H9 (cell line): ENCODE results near the gene SMURF1. TPM values are rescaled to one million over a fixed set of nuclear protein-coding genes. Genes with fewer than 3 reads are reported as not detected.

Source experiments
- DNase-seq: peaks from one replicate; pipeline ENCODE4 v3.0.0-alpha.2; 2017
- H2AFZ ChIP-seq: one replicate; pipeline ENCODE4 v1.6.1; 2013; ENCODE audit warnings: mild to moderate bottlenecking, low read length, control low read depth, moderate library complexity
- H2AK5ac ChIP-seq: 2 replicates; pipeline ENCODE4 v1.6.1; 2013; ENCODE audit warnings: low read length, control low read depth, mixed read lengths; ENCODE audit not compliant: insufficient read length
- H2BK120ac ChIP-seq: one replicate; pipeline ENCODE4 v1.6.1; 2013; ENCODE audit warnings: low read depth, mild to moderate bottlenecking, low read length, control low read depth, inconsistent platforms; ENCODE audit not compliant: poor library complexity, severe bottlenecking
- H2BK12ac ChIP-seq: 2 replicates; pipeline ENCODE4 v1.6.1; 2013; ENCODE audit warnings: low read length, control low read depth, mixed read lengths, low read depth; ENCODE audit not compliant: insufficient read length
- H2BK15ac ChIP-seq: 2 replicates; pipeline ENCODE4 v1.6.1; 2013; ENCODE audit warnings: low read depth, low read length, control low read depth
- H2BK20ac ChIP-seq: one replicate; pipeline ENCODE4 v1.6.1; 2013; ENCODE audit warnings: low read depth, mild to moderate bottlenecking, low read length, control low read depth, inconsistent platforms; ENCODE audit not compliant: poor library complexity, severe bottlenecking
- H2BK5ac ChIP-seq: 2 replicates; pipeline ENCODE4 v1.6.1; 2013; ENCODE audit warnings: low read length, control low read depth, mixed read lengths; ENCODE audit not compliant: insufficient read length
- H3K14ac ChIP-seq: 2 replicates; pipeline ENCODE4 v1.6.1; 2013; ENCODE audit warnings: low read length, control low read depth; ENCODE audit not compliant: insufficient read depth
- H3K18ac ChIP-seq: 2 replicates; pipeline ENCODE4 v1.6.1; 2013; ENCODE audit warnings: low read depth, mild to moderate bottlenecking, mixed read lengths, low read length, control low read depth; ENCODE audit not compliant: insufficient read length
- H3K23ac ChIP-seq: 2 replicates; pipeline ENCODE4 v1.6.1; 2013; ENCODE audit warnings: low read length, control low read depth, mixed read lengths, low read depth; ENCODE audit not compliant: insufficient read length
- H3K23me2 ChIP-seq: 2 replicates; pipeline ENCODE4 v1.6.1; 2013; ENCODE audit warnings: low read depth, mild to moderate bottlenecking, mixed read lengths, low read length, control low read depth; ENCODE audit not compliant: insufficient read length, poor library complexity, severe bottlenecking
- H3K27ac ChIP-seq: 2 replicates; pipeline ENCODE4 v1.5.1; 2013; ENCODE audit warnings: low read length, control low read depth, mixed read lengths, low read depth; ENCODE audit not compliant: insufficient read length
- H3K27me3 ChIP-seq: 2 replicates; pipeline ENCODE4 v1.6.1; 2013; ENCODE audit warnings: low read length, control low read depth, inconsistent platforms; ENCODE audit not compliant: insufficient read depth
- H3K4ac ChIP-seq: 2 replicates; pipeline ENCODE4 v1.6.1; 2013; ENCODE audit warnings: low read depth, mild to moderate bottlenecking, control low read depth, inconsistent platforms, low read length, moderate library complexity
- H3K4me1 ChIP-seq: 2 replicates; pipeline ENCODE4 v1.6.1; 2013; ENCODE audit warnings: low read length, control low read depth, inconsistent platforms; ENCODE audit not compliant: insufficient read depth
- H3K4me2 ChIP-seq: 2 replicates; pipeline ENCODE4 v1.6.1; 2013; ENCODE audit warnings: low read length, control low read depth, mixed read lengths; ENCODE audit not compliant: insufficient read length, insufficient read depth
- H3K56ac ChIP-seq: 2 replicates; pipeline ENCODE4 v1.6.1; 2013; ENCODE audit warnings: low read depth, mild to moderate bottlenecking, mixed read lengths, low read length, control low read depth; ENCODE audit not compliant: insufficient read length
- H3K79me1 ChIP-seq: 2 replicates; pipeline ENCODE4 v1.6.1; 2013; ENCODE audit warnings: low read depth, mild to moderate bottlenecking, moderate library complexity, low read length, control low read depth, inconsistent platforms; ENCODE audit not compliant: insufficient read depth, poor library complexity, severe bottlenecking
- H3K79me2 ChIP-seq: 2 replicates; pipeline ENCODE4 v1.6.1; 2013; ENCODE audit warnings: low read length, control low read depth, inconsistent platforms; ENCODE audit not compliant: insufficient read depth
- H3K9ac ChIP-seq: 2 replicates; pipeline ENCODE4 v1.6.1; 2013; ENCODE audit warnings: low read length, control low read depth, mixed read lengths; ENCODE audit not compliant: insufficient read length; ENCODE audit errors: extremely low read depth
- H3K9me3 ChIP-seq: one replicate; pipeline ENCODE4 v1.6.1; 2013; ENCODE audit warnings: low read depth, low read length, inconsistent platforms; ENCODE audit not compliant: control insufficient read depth
- H3T11ph ChIP-seq: one replicate; pipeline ENCODE4 v1.6.1; 2013; ENCODE audit warnings: mild to moderate bottlenecking, low read length, control low read depth, inconsistent platforms
- H4K20me1 ChIP-seq: one replicate; pipeline ENCODE4 v1.6.1; 2013; ENCODE audit not compliant: control insufficient read depth, insufficient read length, insufficient read depth
- H4K5ac ChIP-seq: 2 replicates; pipeline ENCODE4 v1.6.1; 2013; ENCODE audit warnings: low read depth, mild to moderate bottlenecking, mixed read lengths, low read length, control low read depth; ENCODE audit not compliant: insufficient read length
- H4K8ac ChIP-seq: replicated peaks from 2 replicates; pipeline ENCODE4 v1.6.1; 2013; ENCODE audit warnings: low read length, control low read depth, mixed read lengths, low read depth; ENCODE audit not compliant: insufficient read length
- H4K91ac ChIP-seq: 2 replicates; pipeline ENCODE4 v1.6.1; 2013; ENCODE audit warnings: low read depth, mild to moderate bottlenecking, moderate library complexity, mixed read lengths, low read length, control low read depth; ENCODE audit not compliant: insufficient read length
- H3K27ac Mint-ChIP-seq, 3 experiments: 2 replicates in 2 of 3; 3 replicates in 1 of 3; pipeline ENCODE4 v1.8.0; 2020 to 2021; ENCODE audit warnings: mixed read lengths in 3 of 3, mild to moderate bottlenecking in 1 of 3, moderate library complexity in 1 of 3
- H3K27me3 Mint-ChIP-seq: 2 replicates; pipeline ENCODE4 v1.8.0; 2021; ENCODE audit warnings: low read depth, mild to moderate bottlenecking, moderate library complexity, mixed read lengths
- H3K36me3 Mint-ChIP-seq, 3 experiments: 2 replicates in 2 of 3; 3 replicates in 1 of 3; pipeline ENCODE4 v1.8.0; 2020 to 2021; ENCODE audit warnings: low read depth in 3 of 3, mixed read lengths in 3 of 3; ENCODE audit not compliant: insufficient read depth in 1 of 3
- H3K4me1 Mint-ChIP-seq, 2 experiments: 2 replicates each; pipeline ENCODE4 v1.8.0; 2020; ENCODE audit warnings: mixed read lengths in 2 of 2
- H3K4me3 Mint-ChIP-seq, 2 experiments: 2 replicates in 1 of 2; 3 replicates in 1 of 2; pipeline ENCODE4 v1.8.0; 2020 to 2021; ENCODE audit warnings: mild to moderate bottlenecking in 2 of 2, mixed read lengths in 2 of 2, moderate library complexity in 1 of 2
- H3K9me3 Mint-ChIP-seq, 2 experiments: 2 replicates in 1 of 2; 3 replicates in 1 of 2; pipeline ENCODE4 v1.8.0; 2020; ENCODE audit warnings: mild to moderate bottlenecking in 2 of 2, mixed read lengths in 2 of 2, moderate library complexity in 1 of 2
- CTCF ChIP-seq: fragments of 200-600 bp; sonication (generic); conservative IDR thresholded peaks from 3 replicates; pipeline ENCODE4 v1.8.0; 2021; ENCODE audit warnings: antibody characterized with exemption, mild to moderate bottlenecking
- WGBS: extraction: QIAGEN DNeasy Blood & Tissue Kit; methylation state at CpG from one replicate; pipeline ENCODE4 v1.1.7; 2013; ENCODE audit warnings: missing lambda C conversion rate, low lambda C conversion rate, mixed read lengths; ENCODE audit not compliant: insufficient read length; ENCODE audit errors: extremely low coverage; 5-methylcytosine and 5-hydroxymethylcytosine counted together
- total RNA-seq: library from RNA; stranded (reverse); gene quantifications from 2 replicates; pipeline ENCODE4 v1.2.1, GENCODE V29; 2021

Gene SMURF1
- total RNA-seq, 1 experiment from 2014 or later: 29.4 TPM

- H3K9ac ChIP-seq: no peak overlapping the region
- no peak overlapping the region for H2BK20ac ChIP-seq
- H2BK5ac ChIP-seq: no peak overlapping the region
- no peak overlapping the region for H2AFZ ChIP-seq
- no peak overlapping the region for H4K5ac ChIP-seq
- H3K79me2 ChIP-seq: peaks cover 6% of the 10 kb centered on the region; the same call in 1 of the 2 replicates
- no peak overlapping the region for H3K4me2 ChIP-seq
- H3K36me3 Mint-ChIP-seq: peaks cover 10 to 22% (median 15%) of the 10 kb centered on the region in 3 experiments
- no peak overlapping the region for H3K23ac ChIP-seq
- H3K4me1 ChIP-seq: peaks cover 8% of the 10 kb centered on the region; the same call in 1 of the 2 replicates
- H2AK5ac ChIP-seq: no peak overlapping the region
- no peak overlapping the region for H4K8ac ChIP-seq
- no peaks in the 10 kb centered on the region for H3K27me3 Mint-ChIP-seq
- no peak overlapping the region for H4K91ac ChIP-seq
- peaks cover 9 to 16% of the 10 kb centered on the region in 2 experiments for H3K4me1 Mint-ChIP-seq
- no peak overlapping the region for H3T11ph ChIP-seq
- no peaks in the 10 kb centered on the region for H3K23me2 ChIP-seq
- no peak overlapping the region for H2BK15ac ChIP-seq
- WGBS: no CpG with 5 or more reads among the region's 2 CpGs
- H3K4me3 Mint-ChIP-seq: no peak overlapping the region
- no peak for DNase-seq
- no peak overlapping the region for H3K56ac ChIP-seq
- H3K9me3 ChIP-seq: no peaks in the 10 kb centered on the region
- H3K27ac Mint-ChIP-seq: no peak overlapping the region
- TF ChIP-seq CTCF: no peak
- H3K18ac ChIP-seq: no peak overlapping the region
- no peaks in the 10 kb centered on the region for H4K20me1 ChIP-seq
- no peak overlapping the region for H3K27ac ChIP-seq
- H3K9me3 Mint-ChIP-seq: peaks cover 0 to 7% of the 10 kb centered on the region in 2 experiments; a peak in 4 of 5 replicates
- H3K4ac ChIP-seq: no peak overlapping the region
- no peaks in the 10 kb centered on the region for H3K27me3 ChIP-seq
- no peaks in the 10 kb centered on the region for H3K79me1 ChIP-seq
- no peak overlapping the region for H2BK12ac ChIP-seq
- H3K14ac ChIP-seq: no peak overlapping the region
- H2BK120ac ChIP-seq: no peak overlapping the region
Measured at GRCh38 chr7:99120916-99121315, 23.0 kb downstream of the SMURF1 start.
